ENCODE results near the gene TRIM14. TPM values are rescaled to one million over a fixed set of nuclear protein-coding genes. Genes with fewer than 3 reads are reported as not detected.

The TRIM14 gene
- total and polyA plus RNA-seq, 2 donors (not counting 1 experiment from before 2014, with no cell fraction given), result 22.5 to 23.9 TPM

- H3K4me2 ChIP-seq (replicated peaks; ENCODE audit: low read depth, low read length, poor library complexity, severe bottlenecking), result no peak overlapping the region
- intact Hi-C loops (cut with micrococcal nuclease), result no loop called here
- no peaks in the 10 kb centered on the region for H3K27me3 ChIP-seq (replicated peaks in 1 of 4; ENCODE audit: control extremely low read depth in 1 of 4, control insufficient read depth in 3 of 4, insufficient read depth in 4 of 4, low read length in 3 of 4)
- TF ChIP-seq EZH2 (IDR thresholded peaks at IDR 0.05; ENCODE audit: borderline replicate concordance, insufficient read depth, low read depth, low read length, poor library complexity, severe bottlenecking) (no peak), CTCF (IDR thresholded peaks at IDR 0.05) (no peak)
- H3K9me3 ChIP-seq (ENCODE audit: control extremely low read depth in 1 of 3, control insufficient read depth in 2 of 3, insufficient read depth in 1 of 3, low read length in 2 of 3), result no peaks in the 10 kb centered on the region
- ChIA-PET CTCF (no interaction called here), POLR2A (no interaction called here)
- H3K27me3 Mint-ChIP-seq, result no peaks in the 10 kb centered on the region
- no peak overlapping the region for H3K27ac Mint-ChIP-seq
- no peaks in the 10 kb centered on the region for H3K4me1 ChIP-seq (ENCODE audit: control insufficient read depth in 2 of 2, insufficient read depth in 2 of 2, low read length in 2 of 2)
- DNase-seq (no peak), ATAC-seq (ENCODE audit: low read depth) (no peak)
- WGBS (ENCODE audit: insufficient coverage), result 100% methylated on average over 1 of the region's 2 CpGs
- H3K9ac ChIP-seq (ENCODE audit: low read length), result no peak overlapping the region
- no peaks in the 10 kb centered on the region for H3K9me3 Mint-ChIP-seq (ENCODE audit: insufficient read depth)
- peaks cover 0 to 9% of the 10 kb centered on the region in 2 experiments for H3K36me3 ChIP-seq (replicated peaks in 1 of 2; ENCODE audit: control extremely low read depth in 1 of 2, control insufficient read depth in 1 of 2, extremely low read depth in 1 of 2, insufficient read depth in 2 of 2, low read length in 1 of 2)
- no peaks in the 10 kb centered on the region for H4K20me1 ChIP-seq (ENCODE audit: control insufficient read depth, insufficient read depth, low read length, poor library complexity, severe bottlenecking)
- peaks cover 4% of the 10 kb centered on the region for H3K4me1 Mint-ChIP-seq
- no peak overlapping the region for H3K27ac ChIP-seq (ENCODE audit: low read length in 2 of 2)
- H3K4me3 Mint-ChIP-seq, result no peak overlapping the region
- peaks cover 7% of the 10 kb centered on the region for H3K79me2 ChIP-seq (ENCODE audit: control insufficient read depth, insufficient read depth, low read length)
- H2AFZ ChIP-seq (ENCODE audit: insufficient read depth, low read depth, low read length, poor library complexity, severe bottlenecking), result no peak overlapping the region
- no peak overlapping the region for H3K4me3 ChIP-seq (ENCODE audit: control extremely low read depth in 1 of 5, extremely low read depth in 1 of 5, insufficient read depth in 1 of 5, low read depth in 2 of 5, low read length in 4 of 5)
Measured at GRCh38 chr9:98067184-98067583, 51.8 kb downstream of the TRIM14 start.

GRCh38 chr9:98066235-98066634 lies 52.8 kb downstream of the TRIM14 start:
- no peak overlapping the region for H3K4me3 Mint-ChIP-seq
- Histone ChIP-seq H2AFZ (ENCODE audit: insufficient read depth, low read depth, low read length, poor library complexity, severe bottlenecking) (no peak overlapping the region), H3K27ac (ENCODE audit: low read length in 2 of 2) (no peak overlapping the region), H3K4me3 (ENCODE audit: control extremely low read depth in 1 of 5, extremely low read depth in 1 of 5, insufficient read depth in 1 of 5, low read depth in 2 of 5, low read length in 4 of 5) (no peak overlapping the region), H3K36me3 (replicated peaks in 1 of 2; ENCODE audit: control extremely low read depth in 1 of 2, control insufficient read depth in 1 of 2, extremely low read depth in 1 of 2, insufficient read depth in 2 of 2, low read length in 1 of 2) (peaks cover 0 to 9% of the 10 kb centered on the region in 2 experiments), H3K27me3 (replicated peaks in 1 of 4; ENCODE audit: control extremely low read depth in 1 of 4, control insufficient read depth in 3 of 4, insufficient read depth in 4 of 4, low read length in 3 of 4) (no peaks in the 10 kb centered on the region), H3K79me2 (ENCODE audit: control insufficient read depth, insufficient read depth, low read length) (peaks cover 7% of the 10 kb centered on the region), H3K9me3 (ENCODE audit: control extremely low read depth in 1 of 3, control insufficient read depth in 2 of 3, insufficient read depth in 1 of 3, low read length in 2 of 3) (no peaks in the 10 kb centered on the region), H3K4me1 (ENCODE audit: control insufficient read depth in 2 of 2, insufficient read depth in 2 of 2, low read length in 2 of 2) (no peaks in the 10 kb centered on the region), H3K9ac (ENCODE audit: low read length) (no peak overlapping the region), H4K20me1 (ENCODE audit: control insufficient read depth, insufficient read depth, low read length, poor library complexity, severe bottlenecking) (no peaks in the 10 kb centered on the region), H3K4me2 (replicated peaks; ENCODE audit: low read depth, low read length, poor library complexity, severe bottlenecking) (no peak overlapping the region)
- no CpG with 5 or more reads among the region's 3 CpGs for WGBS (ENCODE audit: insufficient coverage)
- H3K27me3 Mint-ChIP-seq, result no peaks in the 10 kb centered on the region
- TF ChIP-seq CTCF (IDR thresholded peaks at IDR 0.05), result no peak
- no peak for TF ChIP-seq EZH2 (IDR thresholded peaks at IDR 0.05; ENCODE audit: borderline replicate concordance, insufficient read depth, low read depth, low read length, poor library complexity, severe bottlenecking)
- no peak for ATAC-seq (ENCODE audit: low read depth)
- H3K4me1 Mint-ChIP-seq, result peaks cover 4% of the 10 kb centered on the region
- ChIA-PET CTCF (no interaction called here), POLR2A (no interaction called here)
- no peak for DNase-seq
- intact Hi-C loops (cut with micrococcal nuclease), result no loop called here
- no peak overlapping the region for H3K27ac Mint-ChIP-seq
- H3K9me3 Mint-ChIP-seq (ENCODE audit: insufficient read depth), result no peaks in the 10 kb centered on the region

Measured in B cell (primary cell).